Measurements from ENCODE around the gene DDAH1.

Gene DDAH1

DNA sequence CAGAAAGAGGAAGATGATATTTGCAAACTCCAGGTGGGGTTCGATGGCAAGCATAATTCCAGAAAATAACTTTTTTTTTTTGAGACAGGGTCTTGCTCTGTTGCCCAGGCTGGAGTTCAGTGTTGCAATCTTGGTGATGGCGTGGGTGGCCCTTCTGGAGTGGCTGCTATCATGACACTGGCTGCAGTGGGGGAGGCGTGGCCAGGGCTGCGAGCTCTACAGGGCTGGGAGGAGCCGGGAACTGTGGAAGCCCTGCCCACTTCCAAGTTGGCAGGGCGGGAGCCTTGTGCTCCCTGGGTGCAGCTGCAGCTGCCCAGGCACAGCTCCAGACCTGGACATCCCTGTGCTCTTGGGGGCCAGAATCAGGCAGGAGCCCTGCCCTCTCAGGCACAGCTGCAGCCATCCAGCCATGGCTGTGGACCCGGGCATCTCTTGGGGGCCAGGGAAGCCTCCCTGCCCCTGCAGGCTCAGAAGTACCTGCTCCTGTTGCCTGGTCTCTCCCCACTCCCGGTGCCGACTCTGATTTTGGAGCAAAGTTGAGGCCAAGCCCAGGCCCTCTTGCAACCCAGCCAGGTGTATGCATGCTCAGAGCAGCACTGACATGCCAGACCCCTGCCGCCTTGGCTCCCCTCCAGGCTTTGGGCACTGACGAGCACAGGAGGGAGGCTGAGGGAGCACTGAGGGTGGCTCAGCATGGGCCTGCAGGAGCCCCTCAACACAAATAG lies 181.3 kb downstream of the DDAH1 start:
- Histone ChIP-seq H3K4me3 (ENCODE audit: low read depth, low read length) (no peak overlapping the region), H3K27me3 (ENCODE audit: insufficient read depth, low read depth, severe bottlenecking) (no peaks in the 10 kb centered on the region), H3K27ac (no peak overlapping the region), H3K9me3 (ENCODE audit: severe bottlenecking) (no peaks in the 10 kb centered on the region), H3K36me3 (no peaks in the 10 kb centered on the region)
- no peak for DNase-seq
- TF ChIP-seq, protein P1, sequence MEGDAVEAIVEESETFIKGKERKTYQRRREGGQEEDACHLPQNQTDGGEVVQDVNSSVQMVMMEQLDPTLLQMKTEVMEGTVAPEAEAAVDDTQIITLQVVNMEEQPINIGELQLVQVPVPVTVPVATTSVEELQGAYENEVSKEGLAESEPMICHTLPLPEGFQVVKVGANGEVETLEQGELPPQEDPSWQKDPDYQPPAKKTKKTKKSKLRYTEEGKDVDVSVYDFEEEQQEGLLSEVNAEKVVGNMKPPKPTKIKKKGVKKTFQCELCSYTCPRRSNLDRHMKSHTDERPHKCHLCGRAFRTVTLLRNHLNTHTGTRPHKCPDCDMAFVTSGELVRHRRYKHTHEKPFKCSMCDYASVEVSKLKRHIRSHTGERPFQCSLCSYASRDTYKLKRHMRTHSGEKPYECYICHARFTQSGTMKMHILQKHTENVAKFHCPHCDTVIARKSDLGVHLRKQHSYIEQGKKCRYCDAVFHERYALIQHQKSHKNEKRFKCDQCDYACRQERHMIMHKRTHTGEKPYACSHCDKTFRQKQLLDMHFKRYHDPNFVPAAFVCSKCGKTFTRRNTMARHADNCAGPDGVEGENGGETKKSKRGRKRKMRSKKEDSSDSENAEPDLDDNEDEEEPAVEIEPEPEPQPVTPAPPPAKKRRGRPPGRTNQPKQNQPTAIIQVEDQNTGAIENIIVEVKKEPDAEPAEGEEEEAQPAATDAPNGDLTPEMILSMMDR (IDR thresholded peaks at IDR 0.05; ENCODE audit: low read depth, low read length): no peak

DNA sequence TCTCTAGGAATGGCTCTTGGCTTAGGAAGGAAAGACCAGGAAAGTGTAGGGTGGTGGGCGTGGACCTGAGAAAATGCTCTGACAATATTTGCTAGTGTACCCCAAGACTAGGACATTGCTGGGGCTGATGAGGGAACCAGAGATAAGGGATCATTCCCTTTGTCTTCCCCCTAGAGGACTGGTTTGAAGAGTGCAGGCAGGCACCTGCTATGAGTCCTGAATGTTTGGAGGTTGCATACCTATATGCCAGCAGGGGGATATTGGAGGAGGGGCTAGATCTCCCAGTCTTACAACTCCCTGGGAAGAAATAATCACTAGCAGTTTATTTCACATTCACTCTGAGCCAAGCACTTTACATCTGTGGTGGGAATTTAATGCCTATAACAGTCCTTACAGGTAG lies 182.5 kb downstream of the DDAH1 start:
- H3K9me3 ChIP-seq (ENCODE audit: severe bottlenecking): no peaks in the 10 kb centered on the region
- H3K36me3 ChIP-seq: no peaks in the 10 kb centered on the region
- TF ChIP-seq, protein P1 (IDR thresholded peaks at IDR 0.05; ENCODE audit: low read depth, low read length): peak; percentile 41
- H3K27ac ChIP-seq: no peak overlapping the region
- DNase-seq: no peak
- H3K4me3 ChIP-seq (ENCODE audit: low read depth, low read length): no peak overlapping the region
- no peaks in the 10 kb centered on the region for H3K27me3 ChIP-seq (ENCODE audit: insufficient read depth, low read depth, severe bottlenecking)

- Histone ChIP-seq H3K4me3 (ENCODE audit: low read depth, low read length) (no peak overlapping the region), H3K27ac (no peak overlapping the region), H3K27me3 (ENCODE audit: insufficient read depth, low read depth, severe bottlenecking) (no peaks in the 10 kb centered on the region), H3K36me3 (no peaks in the 10 kb centered on the region), H3K9me3 (ENCODE audit: severe bottlenecking) (no peaks in the 10 kb centered on the region)
- TF ChIP-seq, protein P1 (IDR thresholded peaks at IDR 0.05; ENCODE audit: low read depth, low read length): no peak
- no peak for DNase-seq
Measured at GRCh38 chr1:85280636-85281035, 184.3 kb downstream of the DDAH1 start.

GRCh38 chr1:85279458-85280080 lies 185.4 kb downstream of the DDAH1 start:
- Histone ChIP-seq H3K36me3 (peaks cover 5% of the 10 kb centered on the region; the same call in 1 of the 2 replicates), H3K9me3 (ENCODE audit: severe bottlenecking) (no peaks in the 10 kb centered on the region), H3K27me3 (ENCODE audit: insufficient read depth, low read depth, severe bottlenecking) (no peaks in the 10 kb centered on the region), H3K27ac (no peak overlapping the region), H3K4me3 (ENCODE audit: low read depth, low read length) (no peak overlapping the region)
- no peak for DNase-seq
- TF ChIP-seq, protein P1 (IDR thresholded peaks at IDR 0.05; ENCODE audit: low read depth, low read length): no peak

DNA sequence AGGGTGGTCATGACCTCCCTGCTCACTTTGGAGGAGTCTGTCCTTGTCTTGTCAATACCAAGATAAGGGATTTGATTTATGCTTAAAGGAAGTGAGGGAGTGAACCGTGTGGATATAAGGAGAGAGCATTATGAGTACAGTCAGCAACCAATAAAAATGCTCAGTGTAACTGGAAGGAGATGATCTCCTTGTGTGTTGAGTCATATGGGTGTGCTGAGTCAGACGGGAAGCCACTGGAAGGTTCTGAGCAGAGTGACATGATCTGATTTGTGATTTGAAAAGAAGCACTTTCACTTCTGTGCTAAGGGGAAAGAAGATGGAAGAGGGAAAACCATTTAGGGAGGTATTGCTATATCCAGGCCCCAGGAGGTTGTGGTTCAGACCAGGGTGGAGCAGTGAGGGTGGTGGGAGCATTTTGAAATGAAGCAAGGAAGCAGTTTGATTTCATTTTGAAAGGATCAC lies 186.1 kb downstream of the DDAH1 start:
- TF ChIP-seq, protein P1 (IDR thresholded peaks at IDR 0.05; ENCODE audit: low read depth, low read length): no peak
- H3K36me3 ChIP-seq: peaks cover 7% of the 10 kb centered on the region; the same call in 1 of the 2 replicates
- DNase-seq: no peak
- no peak overlapping the region for H3K27ac ChIP-seq
- H3K9me3 ChIP-seq (ENCODE audit: severe bottlenecking): no peaks in the 10 kb centered on the region
- no peak overlapping the region for H3K4me3 ChIP-seq (ENCODE audit: low read depth, low read length)
- H3K27me3 ChIP-seq (ENCODE audit: insufficient read depth, low read depth, severe bottlenecking): no peaks in the 10 kb centered on the region
